ENCODE results near the gene RHEX.

The RHEX gene

DNA sequence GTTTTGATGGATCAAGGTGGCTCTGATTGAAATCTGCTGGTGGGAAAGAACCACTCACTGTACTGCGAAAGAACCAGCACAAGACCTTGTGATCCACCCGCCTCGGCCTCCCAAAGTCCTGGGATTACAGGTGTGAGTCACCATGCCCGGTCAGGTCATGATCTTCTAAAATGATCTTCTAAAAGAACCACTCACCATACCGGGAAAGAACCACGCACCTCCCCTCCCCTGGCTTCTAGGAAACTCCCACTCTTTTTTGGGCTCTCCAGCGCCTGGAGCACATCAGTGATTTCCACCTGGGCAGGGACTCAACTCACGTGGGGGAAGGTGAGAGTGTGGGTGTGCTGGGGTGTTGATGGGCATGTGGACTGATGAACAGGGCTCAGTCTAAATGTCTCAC lies 41.9 kb upstream of the RHEX start:
- DNase-seq (ENCODE audit: low read depth): no peak
- TF ChIP-seq, protein P1, sequence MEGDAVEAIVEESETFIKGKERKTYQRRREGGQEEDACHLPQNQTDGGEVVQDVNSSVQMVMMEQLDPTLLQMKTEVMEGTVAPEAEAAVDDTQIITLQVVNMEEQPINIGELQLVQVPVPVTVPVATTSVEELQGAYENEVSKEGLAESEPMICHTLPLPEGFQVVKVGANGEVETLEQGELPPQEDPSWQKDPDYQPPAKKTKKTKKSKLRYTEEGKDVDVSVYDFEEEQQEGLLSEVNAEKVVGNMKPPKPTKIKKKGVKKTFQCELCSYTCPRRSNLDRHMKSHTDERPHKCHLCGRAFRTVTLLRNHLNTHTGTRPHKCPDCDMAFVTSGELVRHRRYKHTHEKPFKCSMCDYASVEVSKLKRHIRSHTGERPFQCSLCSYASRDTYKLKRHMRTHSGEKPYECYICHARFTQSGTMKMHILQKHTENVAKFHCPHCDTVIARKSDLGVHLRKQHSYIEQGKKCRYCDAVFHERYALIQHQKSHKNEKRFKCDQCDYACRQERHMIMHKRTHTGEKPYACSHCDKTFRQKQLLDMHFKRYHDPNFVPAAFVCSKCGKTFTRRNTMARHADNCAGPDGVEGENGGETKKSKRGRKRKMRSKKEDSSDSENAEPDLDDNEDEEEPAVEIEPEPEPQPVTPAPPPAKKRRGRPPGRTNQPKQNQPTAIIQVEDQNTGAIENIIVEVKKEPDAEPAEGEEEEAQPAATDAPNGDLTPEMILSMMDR (IDR thresholded peaks at IDR 0.05; ENCODE audit: insufficient read depth, low read depth, low read length, missing control alignments): no peak
- no peak overlapping the region for H3K4me3 ChIP-seq (ENCODE audit: low read length)

DNA sequence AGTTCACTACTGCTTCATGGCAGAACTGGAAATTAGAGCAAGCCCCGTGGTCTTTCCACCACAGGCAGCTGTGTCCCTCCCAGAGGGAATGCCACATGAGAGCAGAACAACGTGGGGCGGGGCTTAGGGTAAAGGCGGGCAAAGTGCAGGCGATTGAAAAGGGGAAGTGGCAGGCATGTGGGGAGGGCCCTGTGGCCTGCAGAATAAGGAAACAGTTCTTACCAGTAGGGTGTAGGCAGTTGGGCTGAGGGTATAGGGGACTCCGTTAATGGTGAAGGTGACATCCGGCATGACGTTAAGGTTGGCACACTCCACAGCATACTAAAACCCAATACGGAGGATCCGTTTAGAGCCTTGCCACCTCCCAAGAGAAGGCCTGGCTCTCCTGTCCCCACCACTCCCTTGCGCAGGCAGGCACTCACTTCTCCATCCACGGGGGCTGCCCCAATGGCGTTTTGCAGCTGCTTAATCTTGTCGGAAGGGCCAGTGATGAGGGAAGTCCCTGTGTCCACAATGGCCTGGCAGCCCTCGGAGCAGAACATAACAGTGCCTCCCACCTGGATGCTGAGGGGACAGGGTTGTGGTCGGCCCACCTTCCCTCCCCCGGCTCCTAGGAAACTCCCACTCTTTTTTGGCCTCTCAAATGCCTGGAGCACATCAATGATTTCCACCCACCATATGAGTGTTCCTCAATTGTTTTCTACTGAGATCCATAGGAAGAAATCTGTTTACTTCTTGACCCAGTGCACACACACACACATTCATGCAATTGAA lies 40.7 kb upstream of the RHEX start:
- no peak for DNase-seq (ENCODE audit: low read depth)
- no peak overlapping the region for H3K4me3 ChIP-seq (ENCODE audit: low read length)
- TF ChIP-seq, protein P1 (IDR thresholded peaks at IDR 0.05; ENCODE audit: insufficient read depth, low read depth, low read length, missing control alignments): no peak

DNA sequence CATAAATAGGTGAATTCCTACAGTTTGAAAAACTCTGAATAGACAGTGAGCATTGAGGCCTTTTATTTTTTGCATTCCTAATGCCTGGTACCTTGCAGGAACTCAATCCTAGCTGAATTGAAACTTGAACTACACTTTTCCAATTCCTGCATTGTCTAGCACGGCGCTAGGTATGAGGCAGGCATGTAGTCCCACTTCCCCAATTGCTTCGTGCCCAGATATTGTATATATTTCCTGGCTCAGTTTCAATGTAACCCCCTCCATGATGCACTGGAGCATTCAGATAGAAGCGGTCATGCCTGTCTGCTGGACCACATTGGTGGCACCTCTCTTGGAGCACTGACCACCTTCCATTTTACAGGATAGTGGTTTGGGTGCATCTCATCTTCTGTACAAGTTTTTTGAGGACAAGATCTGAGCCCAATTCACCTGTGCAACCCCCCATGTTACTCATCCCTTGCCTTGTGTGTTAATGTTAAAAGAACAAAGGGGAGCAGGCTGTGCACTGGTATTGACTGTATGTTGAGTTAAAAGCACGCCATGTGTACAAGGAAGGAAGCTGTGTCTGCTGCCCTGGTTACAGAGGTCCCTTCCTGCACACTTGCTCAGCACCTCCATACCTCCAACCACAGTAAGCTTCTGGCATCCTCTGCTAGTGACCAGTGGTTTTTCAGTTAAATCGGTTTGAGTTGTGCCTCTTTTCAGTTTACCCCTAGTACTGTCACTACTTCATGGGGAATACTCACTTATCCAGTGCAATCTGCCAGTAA lies 39.8 kb upstream of the RHEX start:
- TF ChIP-seq, protein P1 (IDR thresholded peaks at IDR 0.05; ENCODE audit: insufficient read depth, low read depth, low read length, missing control alignments): no peak

DNA sequence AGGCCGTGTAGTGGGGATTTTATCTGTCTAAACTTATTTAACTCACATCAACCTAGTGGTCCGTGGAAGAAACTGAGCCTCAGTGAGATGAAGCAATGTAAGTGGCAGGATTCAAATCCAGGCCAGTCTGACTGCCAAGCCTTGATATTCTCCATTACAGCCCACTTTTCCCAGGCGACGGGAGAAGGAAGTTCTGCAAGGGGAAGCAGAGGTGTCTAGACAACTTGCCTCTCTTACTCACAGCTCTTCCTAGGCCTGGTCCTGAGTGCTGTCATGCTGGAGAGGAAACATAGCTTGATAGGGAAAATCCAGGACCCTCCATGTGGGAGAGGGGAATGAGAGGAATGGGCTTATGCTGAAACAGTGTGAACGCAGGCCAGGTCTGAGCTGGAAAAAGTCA lies 38.4 kb upstream of the RHEX start:
- no peak overlapping the region for H3K4me3 ChIP-seq (ENCODE audit: low read length)
- TF ChIP-seq, protein P1 (IDR thresholded peaks at IDR 0.05; ENCODE audit: insufficient read depth, low read depth, low read length, missing control alignments): no peak
- no peak for DNase-seq (ENCODE audit: low read depth)

More for the DNA sequence above, 39.8 kb upstream of the RHEX start:
- H3K4me3 ChIP-seq (ENCODE audit: low read length): no peak overlapping the region
- DNase-seq (ENCODE audit: low read depth): no peak

DNA sequence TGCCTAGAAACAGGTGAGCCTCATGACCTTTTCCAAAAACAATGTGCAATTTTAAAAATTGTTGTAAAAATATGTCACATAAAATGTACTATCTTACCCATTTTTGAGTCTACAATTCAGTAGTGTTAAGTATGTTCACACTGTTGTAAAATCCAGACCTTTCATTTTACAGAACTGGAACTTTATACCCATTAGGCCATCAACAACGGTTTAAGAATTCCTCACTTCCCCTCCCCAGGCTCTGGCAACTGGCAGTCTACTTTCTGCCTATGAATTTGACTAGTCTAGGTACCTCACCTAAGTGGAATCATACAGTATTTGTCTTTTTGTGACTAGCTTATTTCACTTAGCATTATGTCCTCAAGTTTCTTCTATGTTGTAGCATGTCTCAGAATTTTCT lies 37.9 kb upstream of the RHEX start:
- no peak for DNase-seq (ENCODE audit: low read depth)
- no peak overlapping the region for H3K4me3 ChIP-seq (ENCODE audit: low read length)
- TF ChIP-seq, protein P1 (IDR thresholded peaks at IDR 0.05; ENCODE audit: insufficient read depth, low read depth, low read length, missing control alignments): no peak

DNA sequence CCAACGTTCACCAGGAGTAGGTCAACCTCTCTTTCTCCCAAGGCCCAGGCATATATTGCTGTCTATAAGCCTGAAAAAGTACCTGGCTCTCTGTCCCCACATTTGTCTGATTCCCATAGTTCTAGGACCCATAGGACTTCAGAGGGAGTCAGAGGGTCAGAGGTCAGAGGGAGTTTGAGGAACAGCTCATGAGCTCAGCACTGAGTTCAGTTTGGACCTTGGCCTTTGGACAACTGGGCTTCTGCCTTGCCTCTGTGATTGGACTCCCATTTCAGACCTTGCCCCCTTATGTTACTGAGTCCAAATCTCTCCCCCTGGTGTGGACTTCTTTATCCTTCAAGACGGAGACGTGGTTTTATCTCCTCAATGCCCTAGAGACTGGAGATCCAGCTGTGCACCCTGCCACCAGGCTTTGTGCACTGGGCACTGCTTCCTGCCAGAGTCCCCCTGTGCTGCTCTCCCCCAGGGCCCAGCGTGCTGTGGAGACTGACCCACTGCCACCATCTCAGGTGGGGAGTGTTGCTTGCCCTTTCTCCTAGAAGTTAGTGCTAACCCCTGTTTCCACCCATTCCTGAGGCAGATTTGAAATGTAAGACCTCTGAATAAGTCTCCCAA lies 32.5 kb upstream of the RHEX start:
- H3K4me3 ChIP-seq (ENCODE audit: low read length): no peak overlapping the region
- TF ChIP-seq, protein P1 (IDR thresholded peaks at IDR 0.05; ENCODE audit: insufficient read depth, low read depth, low read length, missing control alignments): no peak
- no peak for DNase-seq (ENCODE audit: low read depth)

All from epithelial cell of esophagus (primary cell).